ENCODE data around the gene PARD3B.

The PARD3B gene

DNA sequence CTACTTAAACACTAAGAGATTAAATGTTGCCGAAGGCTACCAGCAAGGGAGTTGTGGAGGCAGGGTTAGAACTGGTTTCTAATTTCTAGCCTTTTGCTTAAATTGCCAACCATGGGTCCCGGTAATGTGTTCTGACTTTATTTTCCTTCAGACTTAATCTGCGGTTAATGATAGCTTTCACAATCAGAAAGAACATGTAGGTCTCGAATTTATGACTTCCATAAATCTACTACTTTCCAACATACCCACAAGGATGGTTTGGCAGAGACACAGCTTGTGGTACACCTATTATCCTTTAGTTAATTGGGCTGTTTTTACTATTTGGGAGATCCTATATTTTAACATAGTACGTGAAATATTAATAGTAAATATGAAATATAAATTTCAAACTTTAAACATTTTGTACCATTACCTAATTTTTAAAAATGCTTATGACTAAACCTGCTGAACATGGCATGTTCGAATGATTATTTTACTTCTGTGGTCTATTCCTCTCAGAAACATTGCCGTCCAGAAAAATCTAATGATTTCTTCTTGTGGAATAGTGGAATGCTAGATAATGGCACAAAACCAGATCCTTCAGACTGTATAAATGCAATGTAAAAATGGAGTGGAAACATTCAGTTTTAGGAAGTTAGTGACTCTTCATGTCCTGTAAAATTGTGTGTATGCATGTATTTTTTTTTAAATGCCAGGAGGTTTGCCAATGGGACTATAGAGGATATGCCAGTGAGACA lies 41.3 kb downstream of the PARD3B start:
- no peak for DNase-seq (ENCODE audit: low read depth)

DNA sequence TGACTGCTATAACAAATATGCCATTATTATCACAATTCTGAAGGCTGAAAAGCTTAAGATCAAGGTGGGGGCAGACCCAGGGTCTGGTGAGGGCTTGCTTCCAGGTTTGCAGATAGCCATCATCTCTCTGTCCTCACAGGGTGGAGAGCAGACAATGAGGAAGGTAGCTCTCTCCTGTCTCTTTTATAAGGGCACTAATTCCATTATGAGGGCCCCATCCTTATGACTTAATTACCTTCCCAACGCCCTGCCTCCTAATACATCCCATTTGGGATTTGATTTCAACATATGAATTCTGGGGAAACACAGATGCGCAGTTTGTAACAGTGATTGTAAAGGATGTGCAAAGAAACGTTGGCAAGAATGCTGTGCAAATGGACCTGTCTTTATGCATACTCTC lies 44.8 kb downstream of the PARD3B start:
- no peak for DNase-seq (ENCODE audit: low read depth)

DNA sequence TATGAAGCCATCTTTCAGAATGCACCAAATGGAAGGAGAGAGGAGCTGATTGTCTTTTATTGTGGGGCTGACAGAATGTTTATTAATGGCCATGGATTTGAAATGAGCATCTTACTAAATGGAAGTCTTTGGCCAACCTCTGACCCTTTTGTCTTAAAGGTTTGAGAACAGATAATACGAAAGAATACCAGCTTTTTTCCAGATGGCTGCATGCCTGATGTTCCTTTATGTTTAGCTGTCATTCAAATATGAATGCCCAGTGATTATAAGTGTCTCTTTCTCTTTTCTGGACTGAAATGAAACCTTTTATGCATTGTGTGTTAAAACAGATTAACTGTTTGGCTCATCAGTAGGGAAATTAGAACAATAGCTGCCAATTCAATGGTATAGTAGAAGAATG lies 46.0 kb downstream of the PARD3B start:
- no peak for DNase-seq (ENCODE audit: low read depth)

DNA sequence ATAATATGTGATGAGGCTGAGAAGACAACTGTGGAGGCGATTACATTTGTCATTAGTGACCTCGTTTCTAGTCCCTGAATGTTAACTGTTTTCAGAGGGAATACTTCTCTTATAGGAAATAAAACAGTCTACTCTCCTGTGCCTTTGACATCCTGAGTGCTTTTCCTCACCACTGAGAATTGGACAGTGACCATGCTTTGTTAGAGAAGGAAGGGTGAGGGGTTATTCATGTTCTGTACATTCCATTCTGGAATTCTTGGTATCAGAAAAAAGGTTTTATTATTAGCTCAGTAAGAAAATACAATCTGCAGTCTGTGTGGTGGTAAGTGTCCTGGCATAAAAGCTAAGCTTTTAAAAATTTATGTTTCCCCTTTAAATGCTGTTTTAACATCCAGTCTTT lies 58.8 kb downstream of the PARD3B start:
- no peak for DNase-seq (ENCODE audit: low read depth)

DNA sequence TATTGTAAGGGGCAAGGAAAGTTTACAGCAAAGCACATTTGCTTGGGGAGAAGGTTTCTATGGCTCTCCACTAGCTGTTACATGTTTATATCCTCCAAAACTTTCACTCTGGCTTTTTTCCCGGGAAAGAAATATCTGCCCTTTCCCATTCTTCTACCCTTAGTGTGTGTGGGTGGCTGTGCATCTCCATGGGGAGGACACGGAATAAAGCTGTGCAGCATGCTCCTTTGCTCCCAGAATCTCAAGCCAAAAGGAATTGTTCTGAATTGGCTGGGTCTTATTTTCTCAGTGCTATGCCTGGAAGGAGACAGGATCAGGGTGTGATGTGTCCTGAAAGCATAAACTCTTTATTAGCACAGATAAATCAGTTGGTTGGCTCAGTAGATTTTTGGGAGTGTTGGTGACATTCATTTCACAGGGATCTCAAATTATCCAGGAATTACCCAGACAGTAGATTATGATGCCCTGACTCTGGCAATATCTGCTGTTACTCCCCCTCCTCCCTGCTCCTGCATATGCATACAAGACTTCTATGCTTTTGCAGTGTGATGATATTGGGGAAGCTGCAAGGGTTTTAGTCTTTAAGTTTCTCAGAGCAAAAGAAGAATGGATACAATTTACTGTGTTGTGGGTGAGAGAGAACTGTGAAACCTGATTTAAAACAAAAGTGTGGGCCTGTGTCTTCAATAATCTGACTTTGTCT lies 63.1 kb downstream of the PARD3B start:
- DNase-seq (ENCODE audit: low read depth) = no peak

DNA sequence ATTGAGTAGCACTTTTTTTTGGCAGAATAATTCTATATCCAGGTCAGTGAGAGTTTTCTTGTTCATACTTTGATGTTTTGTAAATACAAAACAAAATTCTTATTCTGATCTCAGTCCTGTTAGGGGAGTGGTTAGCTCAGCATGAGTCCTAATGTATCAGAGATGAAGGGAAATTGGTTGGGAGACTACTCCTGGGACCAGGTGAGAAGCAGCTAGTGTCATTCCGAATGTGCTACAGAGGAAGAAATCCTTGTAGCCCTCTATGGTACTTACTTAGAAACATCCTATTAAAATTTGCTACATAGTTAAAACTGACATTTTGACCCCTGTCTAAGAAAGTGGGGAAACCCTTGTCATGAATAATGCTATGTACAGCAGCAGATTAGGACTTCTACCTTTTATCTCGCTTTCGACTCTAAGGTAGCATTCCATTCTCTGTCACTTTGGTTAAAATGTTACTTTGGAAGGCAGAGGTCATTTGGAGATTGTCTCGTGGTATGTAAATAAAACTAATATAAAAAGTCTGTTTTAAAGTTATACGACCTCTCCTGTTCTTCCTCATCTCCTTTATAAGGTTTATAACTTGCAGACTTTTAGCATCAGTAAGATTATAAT lies 65.8 kb downstream of the PARD3B start:
- no peak for DNase-seq (ENCODE audit: low read depth)

DNA sequence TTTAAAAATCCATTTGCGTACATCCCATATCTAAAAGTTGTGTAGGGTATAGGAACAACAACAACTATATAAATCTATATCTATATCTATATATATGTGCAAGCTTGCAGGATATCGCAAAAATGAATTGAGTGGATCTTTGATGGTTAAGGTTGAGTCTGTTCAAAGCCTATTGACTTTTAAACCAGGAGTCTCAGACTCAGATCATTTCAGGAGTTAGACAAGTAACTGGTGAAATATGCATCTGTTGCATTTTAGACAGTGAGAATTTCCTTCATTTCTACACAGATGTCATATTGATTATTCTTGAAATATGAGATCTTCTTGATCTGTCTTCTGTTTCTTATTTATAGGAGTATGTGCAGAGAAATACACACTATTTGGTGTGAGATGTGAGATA lies 66.5 kb downstream of the PARD3B start:
- DNase-seq (ENCODE audit: low read depth) = no peak

DNA sequence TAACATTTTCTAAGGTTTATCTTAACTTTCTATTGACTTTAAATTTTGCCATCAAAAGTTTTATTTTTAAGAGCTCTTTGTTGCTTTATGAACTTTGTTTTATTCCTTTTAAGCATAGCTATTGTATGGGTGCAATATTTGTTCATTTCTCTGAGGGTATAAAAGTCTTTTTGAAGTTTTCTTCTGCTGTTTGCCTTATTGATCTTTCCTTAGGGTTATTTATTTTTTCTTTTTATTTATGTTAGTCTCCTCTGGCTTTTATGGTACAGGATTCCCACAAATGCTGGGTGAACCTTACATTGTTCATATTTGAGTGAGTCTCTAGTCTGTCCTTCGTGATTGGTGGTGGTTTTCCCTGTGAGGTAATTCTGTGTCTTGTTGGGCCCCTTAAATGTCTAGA lies 68.4 kb downstream of the PARD3B start:
- DNase-seq (ENCODE audit: low read depth) = no peak

DNA sequence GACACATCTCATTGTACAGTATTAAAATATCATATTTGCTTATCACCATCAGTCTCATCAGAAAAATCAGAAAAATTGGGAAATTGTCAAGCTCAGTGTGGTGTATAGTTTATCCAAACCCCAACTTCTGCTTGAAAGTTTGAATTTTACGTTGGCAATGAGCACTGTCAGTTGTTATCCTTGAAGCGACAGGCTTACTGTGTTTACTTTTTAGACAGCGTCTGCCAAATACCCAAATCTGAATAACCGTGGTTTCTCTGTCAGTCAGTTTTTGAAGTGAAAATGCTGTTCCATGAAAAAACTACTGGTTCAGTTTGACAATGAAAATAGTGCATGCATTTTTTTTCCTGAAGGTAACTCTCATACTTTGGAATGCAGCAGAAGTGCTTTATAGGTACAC lies 70.2 kb downstream of the PARD3B start:
- DNase-seq (ENCODE audit: low read depth) = no peak

DNA sequence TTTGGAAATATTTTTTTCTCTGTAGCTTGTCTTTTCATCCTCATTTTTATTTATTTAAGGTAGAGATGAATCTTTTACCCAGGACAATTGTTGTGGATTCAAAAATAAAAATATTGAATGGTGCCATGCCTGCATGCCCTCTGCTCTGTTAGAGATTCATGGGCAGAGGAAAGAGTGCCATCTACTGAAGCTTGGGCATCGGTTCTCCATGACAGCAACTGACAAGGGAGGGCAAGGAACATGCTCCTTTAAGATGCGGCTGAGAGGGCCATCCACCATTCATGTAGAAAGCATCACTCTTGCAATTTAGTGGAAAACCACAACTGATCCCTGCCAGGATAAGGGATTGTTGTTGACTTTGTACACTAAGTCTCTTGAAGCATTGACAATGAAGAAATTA lies 79.9 kb downstream of the PARD3B start:
- DNase-seq (ENCODE audit: low read depth) = no peak

DNA sequence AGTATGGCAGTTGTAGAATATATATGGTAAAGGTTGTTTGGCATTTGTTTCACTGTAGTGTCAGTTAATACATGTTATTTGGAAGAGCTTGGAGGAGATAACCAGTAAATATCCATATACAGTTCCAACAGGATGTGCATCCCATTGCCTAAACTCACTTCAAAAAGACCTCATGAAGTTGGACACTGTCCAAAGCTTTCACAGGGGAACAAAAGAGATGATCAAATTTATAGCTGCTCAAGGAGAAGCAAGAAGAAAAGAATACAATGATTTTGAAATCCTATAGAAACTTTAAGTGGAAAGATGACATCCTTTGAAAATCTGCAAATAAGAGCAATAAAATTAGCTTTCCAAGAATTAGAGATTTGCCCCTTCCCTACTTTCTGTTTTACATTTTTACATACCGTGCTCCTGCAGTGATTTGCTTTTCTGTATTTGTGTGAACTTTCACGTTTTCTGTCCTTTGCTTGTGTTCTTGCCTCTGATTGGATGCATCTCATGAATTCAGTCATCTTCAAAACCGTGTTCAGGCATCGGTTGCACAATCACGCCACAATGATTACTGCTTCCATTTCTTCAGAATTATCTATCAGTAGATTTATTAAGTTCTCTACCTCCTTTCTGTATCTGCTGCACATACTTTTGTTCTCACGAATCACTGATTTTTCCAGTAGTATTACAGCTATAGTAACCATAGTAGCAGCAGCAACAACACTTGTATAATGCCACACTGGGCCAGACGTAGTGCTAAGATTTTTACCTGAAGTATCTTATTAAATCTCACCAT lies 83.8 kb downstream of the PARD3B start:
- no peak for DNase-seq (ENCODE audit: low read depth)

DNA sequence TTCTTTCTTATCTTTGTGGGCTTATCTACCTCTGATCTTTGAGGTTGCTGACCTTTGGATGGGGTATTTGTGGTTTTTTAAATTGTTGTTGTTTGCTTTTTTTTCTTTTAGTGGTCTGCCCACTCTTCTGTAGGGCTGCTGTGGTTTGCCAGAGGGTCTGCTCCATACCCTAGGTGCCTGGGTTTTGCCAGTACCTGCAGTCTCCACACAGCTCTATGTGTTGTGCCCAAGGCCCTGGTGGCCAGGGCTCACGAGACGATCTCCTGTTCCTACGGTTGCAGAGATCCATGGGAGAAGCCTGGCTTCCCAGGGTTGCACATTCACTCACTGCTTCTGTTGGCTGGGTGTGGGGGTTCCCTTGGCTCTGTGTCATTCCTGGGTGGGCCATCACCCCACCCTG lies 87.1 kb downstream of the PARD3B start:
- DNase-seq (ENCODE audit: low read depth) = no peak

DNA sequence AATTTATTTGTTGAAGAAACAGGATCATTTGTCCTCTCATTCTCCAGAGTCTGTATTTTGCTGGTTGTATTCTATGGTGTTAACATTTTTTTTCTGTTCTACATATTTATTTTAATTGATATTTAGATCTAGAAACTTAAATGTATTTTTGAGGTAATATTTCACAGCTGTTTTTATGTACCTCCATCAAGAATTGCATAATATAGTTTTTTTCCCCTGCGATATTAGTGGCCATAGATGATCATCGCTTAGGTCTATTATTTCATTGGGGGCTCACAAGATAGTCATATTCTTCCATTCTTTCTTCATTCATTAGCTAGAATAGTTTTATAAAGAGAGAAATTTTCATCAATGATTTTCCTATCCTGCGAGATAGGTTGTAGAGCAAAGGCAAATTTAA lies 89.3 kb downstream of the PARD3B start:
- DNase-seq (ENCODE audit: low read depth) = no peak

DNA sequence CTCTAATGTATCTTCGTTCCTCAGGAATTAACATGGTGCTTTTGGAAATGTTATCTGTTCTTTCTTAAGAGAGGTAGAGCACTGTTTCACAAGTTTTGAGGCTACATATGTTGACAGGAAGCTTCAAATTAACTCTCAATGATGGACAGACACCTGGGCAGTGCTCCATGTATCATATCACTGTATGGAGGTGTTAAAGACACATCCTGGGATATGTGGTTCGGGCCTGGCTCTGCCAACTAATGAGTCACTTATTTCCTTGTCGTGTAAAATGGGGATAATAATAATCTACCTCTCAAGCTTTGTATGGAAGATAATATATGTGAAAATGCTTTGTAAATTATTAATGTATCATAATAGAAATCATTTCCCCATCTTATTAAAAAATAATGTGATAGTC lies 90.2 kb downstream of the PARD3B start:
- DNase-seq (ENCODE audit: low read depth) = no peak

DNA sequence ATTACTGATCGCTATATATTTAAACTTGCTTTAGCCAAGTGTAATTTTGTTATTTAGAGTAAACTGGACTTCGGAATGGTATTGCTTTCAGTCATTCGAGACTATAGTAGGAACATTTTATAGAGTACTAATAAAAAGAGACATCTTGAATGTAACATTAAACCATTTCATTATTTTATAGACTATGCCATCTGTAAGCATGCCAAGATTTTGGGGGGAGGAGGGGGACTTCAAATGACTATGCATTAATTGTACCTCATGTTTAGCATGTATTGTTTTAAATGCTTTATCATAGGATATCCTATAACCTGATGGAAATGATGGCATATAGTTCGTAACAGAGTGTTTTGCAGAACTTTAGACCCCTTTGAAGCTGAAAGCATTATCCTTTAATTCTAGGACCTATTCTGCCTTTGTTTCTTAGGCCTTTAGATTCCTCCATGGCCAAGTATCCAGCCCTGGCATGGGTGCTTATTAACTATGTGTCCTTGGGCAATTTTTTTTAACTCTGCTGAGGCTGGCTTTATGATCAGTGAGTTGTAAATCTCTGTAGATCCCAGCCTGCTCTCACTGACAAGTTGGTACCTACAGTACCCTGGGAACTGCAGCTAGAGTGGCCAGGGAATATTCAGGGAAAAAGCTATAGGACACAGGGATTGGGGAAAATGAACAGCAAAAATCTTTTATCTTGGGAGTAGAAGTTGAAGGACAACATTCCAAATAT lies 93.4 kb downstream of the PARD3B start:
- no peak for DNase-seq (ENCODE audit: low read depth)

DNA sequence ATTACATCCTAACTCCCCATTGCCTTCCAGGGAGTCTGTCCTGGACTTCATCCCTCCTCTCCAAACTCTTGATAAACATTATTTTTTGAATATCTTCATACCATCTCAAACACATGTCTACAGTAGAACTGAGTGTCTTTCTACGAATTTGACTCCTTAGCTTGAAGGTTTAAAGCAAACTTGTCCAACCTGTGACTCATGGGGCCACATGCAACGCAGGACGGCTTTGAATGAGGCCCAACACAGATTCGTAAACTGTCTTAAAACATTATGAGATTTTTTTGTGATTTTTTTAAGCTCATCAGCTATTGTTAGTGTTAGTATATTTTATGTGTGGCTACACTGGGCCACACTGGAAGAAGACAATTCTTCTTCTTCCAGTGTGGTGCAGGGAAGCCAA lies 98.1 kb downstream of the PARD3B start:
- DNase-seq (ENCODE audit: low read depth) = no peak

DNA sequence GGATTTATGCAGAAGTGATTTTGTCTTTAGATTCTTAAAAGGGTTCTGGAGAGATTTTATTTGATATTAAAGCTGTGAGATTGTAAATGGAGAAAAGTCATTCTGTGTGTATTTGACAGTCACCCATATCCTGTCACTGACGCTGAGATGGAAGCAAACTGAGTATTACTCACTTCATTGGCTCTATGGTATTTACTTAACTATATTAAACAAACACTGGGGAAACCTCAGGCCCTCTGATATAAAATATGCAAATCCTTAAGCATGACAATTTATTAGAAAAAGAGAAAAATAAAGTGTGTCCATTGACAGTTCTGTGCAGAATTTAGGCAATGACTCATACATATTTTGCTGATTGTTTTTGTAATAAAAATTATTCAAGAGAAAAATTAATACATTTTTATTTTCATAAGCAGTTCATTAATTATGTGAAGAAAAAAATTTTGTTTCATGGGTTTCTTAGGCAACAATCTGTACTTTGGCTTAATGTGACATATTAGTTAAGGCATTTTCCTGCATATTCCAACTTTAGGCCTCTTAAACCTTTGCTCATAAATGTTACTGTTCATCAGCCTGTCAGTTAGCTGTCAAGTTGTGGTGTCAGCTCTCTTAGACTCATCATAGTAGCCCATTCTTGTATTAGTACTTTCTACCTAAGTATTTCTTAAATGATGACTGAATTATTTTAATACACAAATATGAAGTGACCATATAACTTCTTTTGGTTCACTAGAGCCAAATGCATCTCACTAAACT lies 99.9 kb downstream of the PARD3B start:
- DNase-seq (ENCODE audit: low read depth) = no peak

DNA sequence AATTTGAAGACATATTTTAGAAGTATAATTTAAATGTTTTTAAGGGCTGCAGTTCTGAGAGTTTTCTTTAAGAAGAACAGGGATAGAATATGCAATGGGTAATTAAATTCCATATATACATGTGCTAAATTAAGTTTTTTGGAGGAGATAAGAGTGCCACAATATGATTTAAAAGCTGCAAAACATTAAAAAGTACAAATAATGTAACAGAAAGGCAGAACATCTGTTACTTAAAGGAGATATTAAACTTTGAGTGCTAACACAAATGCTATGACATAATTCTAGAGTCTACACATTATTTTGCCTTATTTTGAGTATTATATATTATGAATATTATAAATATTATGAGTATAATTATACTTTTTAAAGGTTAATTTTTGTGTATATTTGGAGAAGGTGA lies 102.4 kb downstream of the PARD3B start:
- no peak for DNase-seq (ENCODE audit: low read depth)

DNA sequence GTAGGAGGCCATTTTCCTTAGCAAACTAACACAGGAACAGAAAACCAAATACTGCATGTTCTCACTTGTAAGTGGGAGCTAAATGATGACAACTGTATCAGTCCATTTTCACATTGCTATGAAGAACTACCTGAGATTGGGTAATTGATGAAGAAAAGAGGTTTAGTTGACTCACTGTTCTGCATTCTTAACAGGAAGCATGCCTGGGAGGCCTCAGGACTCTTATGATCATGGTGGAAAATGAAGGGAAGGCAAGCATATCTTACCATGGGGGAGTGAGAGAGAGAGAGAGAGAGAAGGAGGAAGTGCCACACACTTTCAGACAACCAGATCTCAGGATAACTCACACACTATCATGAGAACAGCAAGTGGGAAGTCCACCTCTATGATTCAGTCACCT lies 105.3 kb downstream of the PARD3B start:
- DNase-seq (ENCODE audit: low read depth) = no peak

DNA sequence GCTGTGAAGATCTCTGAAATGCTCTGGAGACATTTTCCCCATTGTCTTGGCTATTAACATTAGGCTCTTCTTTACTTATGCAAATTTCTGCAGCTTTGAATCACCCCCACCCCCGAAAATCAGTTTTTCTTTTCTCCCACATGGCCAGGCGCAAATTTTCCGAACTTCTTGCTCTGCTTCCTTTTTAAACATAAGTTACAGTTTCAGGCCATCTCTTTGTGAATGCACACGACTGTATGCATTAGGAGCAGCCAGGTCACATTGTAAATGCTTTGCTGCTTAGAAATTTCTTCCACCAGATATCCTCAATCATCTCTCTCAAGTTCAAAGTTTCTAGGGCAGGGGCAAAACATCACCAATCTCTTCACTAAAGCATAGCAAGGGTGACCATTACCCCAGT lies 106.8 kb downstream of the PARD3B start:
- no peak for DNase-seq (ENCODE audit: low read depth)

DNA sequence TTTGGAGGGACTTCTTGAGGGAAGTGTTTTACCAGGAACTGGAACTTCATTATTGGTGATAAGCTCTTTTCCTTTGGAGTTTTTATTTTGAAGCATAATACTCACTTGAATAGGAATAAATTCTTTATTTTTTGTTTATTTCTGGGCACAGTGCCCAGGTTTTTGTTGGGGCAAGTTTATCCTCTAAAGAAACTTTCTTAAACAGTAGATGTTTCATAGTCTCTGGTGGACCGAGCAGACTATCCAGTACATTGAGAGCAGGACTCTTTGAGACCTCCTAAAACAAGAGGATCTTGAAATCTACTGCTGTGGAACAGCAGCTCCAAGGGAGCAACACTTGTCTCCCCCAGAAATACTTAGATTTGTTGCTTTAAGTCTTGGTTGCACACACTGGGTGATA lies 109.4 kb downstream of the PARD3B start:
- no peak for DNase-seq (ENCODE audit: low read depth)

All from activated T-cell treated with anti-CD3 and anti-CD28 coated beads for 1 hour (primary cell).